Brain microvascular endothelial cell (primary cell): Measurements from ENCODE around the gene PLEKHO2.

ENCODE experiments used
- DNase-seq: peaks from one replicate; pipeline ENCODE4 v3.0.0-alpha.2; 2020
- H3K27ac ChIP-seq: fragments of 250-450 bp; sonication (Bioruptor Pico); 2 replicates; pipeline ENCODE4 v1.5.1; 2020; ENCODE audit warnings: mild to moderate bottlenecking, moderate library complexity
- H3K27me3 ChIP-seq: fragments of 250-450 bp; sonication (Bioruptor Pico); replicated peaks from 2 replicates; pipeline ENCODE4 v1.5.1; 2020; ENCODE audit warnings: mild to moderate bottlenecking
- H3K36me3 ChIP-seq: fragments of 250-450 bp; sonication (Bioruptor Pico); replicated peaks from 2 replicates; pipeline ENCODE4 v1.5.1; 2020; ENCODE audit warnings: mild to moderate bottlenecking
- H3K4me3 ChIP-seq: 2 replicates; pipeline ENCODE4 v1.5.1; 2011; ENCODE audit warnings: low read depth, mild to moderate bottlenecking, control low read depth, low read length, moderate library complexity
- in situ Hi-C: cut with HindIII; loops from 2 replicates; pipeline ENCODE4 v1.10.0; 2017; ENCODE audit warnings: low sequenced_read_pairs, low pct_ligation_motif_present
- TF ChIP-seq, protein P1 (sequence below): IDR thresholded peaks from 2 replicates; pipeline ENCODE4 v1.5.1; 2011; ENCODE audit warnings: low read depth, mild to moderate bottlenecking, moderate library complexity, low read length, control low read depth, inconsistent platforms; ENCODE audit errors: missing control alignments

PLEKHO2 gene

DNA sequence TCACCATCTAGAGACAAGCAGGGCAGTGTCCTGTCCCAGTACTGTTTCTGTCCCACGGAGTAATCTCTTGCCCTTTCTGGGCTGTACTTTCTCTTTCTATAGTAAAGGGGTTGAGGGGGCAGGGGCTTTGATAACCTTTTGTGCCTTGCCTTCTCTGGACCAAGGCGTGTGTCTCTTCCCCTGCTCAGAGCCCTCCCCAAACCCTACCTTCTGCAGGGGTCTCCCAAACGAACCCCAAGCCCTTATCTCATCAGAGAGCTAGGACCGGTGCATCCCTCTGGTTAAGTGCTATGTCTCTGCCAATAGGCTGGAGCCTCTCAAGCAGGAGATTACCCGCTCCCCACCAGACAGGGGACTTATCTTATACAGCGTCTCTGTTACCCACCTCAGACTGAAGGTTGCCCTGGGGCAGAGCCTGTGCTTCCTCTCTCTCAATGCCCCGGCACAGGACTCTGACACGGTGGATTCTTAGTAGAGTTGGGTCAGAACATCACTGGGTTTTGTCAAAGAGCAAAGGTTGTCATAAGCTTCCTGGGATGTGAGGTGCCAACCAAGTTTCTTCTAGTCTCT is 2.9 kb downstream of the PLEKHO2 start:
- Histone ChIP-seq H3K27me3 (no peaks in the 10 kb centered on the region), H3K4me3 (peak overlapping the region; percentile 15), H3K36me3 (peaks cover 3% of the 10 kb centered on the region), H3K27ac (no peak overlapping the region)
- no peak for DNase-seq
- TF ChIP-seq, protein P1, sequence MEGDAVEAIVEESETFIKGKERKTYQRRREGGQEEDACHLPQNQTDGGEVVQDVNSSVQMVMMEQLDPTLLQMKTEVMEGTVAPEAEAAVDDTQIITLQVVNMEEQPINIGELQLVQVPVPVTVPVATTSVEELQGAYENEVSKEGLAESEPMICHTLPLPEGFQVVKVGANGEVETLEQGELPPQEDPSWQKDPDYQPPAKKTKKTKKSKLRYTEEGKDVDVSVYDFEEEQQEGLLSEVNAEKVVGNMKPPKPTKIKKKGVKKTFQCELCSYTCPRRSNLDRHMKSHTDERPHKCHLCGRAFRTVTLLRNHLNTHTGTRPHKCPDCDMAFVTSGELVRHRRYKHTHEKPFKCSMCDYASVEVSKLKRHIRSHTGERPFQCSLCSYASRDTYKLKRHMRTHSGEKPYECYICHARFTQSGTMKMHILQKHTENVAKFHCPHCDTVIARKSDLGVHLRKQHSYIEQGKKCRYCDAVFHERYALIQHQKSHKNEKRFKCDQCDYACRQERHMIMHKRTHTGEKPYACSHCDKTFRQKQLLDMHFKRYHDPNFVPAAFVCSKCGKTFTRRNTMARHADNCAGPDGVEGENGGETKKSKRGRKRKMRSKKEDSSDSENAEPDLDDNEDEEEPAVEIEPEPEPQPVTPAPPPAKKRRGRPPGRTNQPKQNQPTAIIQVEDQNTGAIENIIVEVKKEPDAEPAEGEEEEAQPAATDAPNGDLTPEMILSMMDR: no peak
- in situ Hi-C loops: no loop called here

DNA sequence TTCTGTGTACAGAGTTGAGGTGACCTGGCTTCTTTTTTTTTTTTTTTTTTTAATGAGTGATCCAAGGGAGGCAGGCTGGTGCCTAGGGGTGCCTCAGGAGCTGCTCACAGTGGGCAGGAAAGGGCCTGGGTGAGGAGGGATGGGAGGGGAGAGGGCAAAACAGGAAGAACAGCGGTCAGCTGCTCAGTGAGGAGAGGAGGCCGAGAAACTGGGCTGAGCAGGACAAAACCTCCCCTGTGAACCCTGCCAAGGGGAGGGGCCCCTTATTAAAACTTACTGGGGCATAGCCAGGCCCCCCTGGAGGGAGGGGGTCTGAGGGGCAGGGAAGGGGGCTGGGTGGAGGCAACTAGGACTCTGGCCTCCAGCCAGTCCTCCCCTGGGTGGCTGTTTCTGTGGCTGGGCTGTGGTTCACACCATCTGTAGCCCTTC is 3.5 kb downstream of the PLEKHO2 start:
- in situ Hi-C loops: no loop called here
- Histone ChIP-seq H3K27ac (no peak overlapping the region), H3K4me3 (no peak overlapping the region), H3K36me3 (peaks cover 8% of the 10 kb centered on the region), H3K27me3 (no peaks in the 10 kb centered on the region)
- DNase-seq: no peak
- TF ChIP-seq, protein P1: no peak

DNA sequence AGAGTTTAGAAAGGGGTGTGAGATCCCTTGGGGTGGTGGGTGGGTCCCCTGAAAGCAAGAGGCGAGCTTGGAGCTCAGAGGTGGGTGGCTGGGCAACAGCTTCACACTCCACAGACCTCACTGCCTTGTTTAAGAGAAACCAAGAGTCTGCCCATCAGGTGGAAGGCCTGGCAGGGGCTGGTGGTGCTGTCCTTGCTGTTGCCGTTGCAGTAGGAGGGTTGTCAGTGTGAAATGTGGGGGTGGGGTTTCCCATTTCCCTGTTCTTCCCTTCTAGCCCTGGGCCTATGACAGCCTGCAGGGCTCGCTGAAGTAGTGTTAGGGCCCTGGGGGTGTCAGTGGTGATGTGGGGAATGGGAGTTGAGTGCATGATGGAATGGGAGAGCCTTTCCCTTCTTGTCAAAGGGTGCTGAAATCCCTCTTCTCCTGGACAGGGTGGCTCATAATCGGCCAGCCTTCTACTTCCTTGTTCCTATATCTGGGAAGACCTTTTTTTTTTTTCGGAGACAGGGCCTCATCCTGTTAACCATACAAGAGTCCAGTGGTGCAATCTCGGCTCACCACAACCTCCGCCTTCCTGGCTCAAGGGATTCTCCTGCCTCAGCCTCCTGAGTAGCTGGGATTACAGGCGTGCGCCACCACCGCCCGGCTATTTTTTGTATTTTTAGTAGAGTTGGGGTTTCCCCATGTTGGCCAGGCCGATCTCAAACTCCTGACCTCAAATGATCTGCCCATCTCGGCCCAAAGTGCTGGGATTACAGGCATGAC is 4.3 kb downstream of the PLEKHO2 start:
- TF ChIP-seq, protein P1: no peak
- in situ Hi-C loops: no loop called here
- DNase-seq: no peak
- Histone ChIP-seq H3K4me3 (no peak overlapping the region), H3K27me3 (no peaks in the 10 kb centered on the region), H3K27ac (no peak overlapping the region), H3K36me3 (peaks cover 16% of the 10 kb centered on the region)

DNA sequence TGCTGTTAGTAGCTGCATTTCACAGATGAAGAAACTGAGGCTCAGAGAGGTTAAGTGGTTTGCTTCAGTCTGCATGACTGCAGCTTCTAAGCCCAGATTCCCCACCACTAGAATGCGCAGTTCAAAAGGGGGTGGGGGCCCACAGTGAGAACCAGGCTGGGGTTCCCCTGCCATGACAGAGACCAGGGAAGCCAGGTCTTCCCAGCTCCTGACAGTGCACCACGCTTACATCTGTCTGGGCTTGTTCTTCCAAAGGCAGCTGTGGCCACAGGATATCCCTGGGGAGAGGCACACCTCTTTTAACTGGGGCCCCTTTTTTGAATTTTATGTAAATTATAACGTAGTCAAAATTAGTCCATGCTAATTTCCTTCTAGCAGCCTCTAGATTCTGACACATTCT is 5.3 kb downstream of the PLEKHO2 start:
- in situ Hi-C loops: no loop called here
- TF ChIP-seq, protein P1: no peak
- Histone ChIP-seq H3K27me3 (no peaks in the 10 kb centered on the region), H3K27ac (no peak overlapping the region), H3K4me3 (no peak overlapping the region), H3K36me3 (peaks cover 18% of the 10 kb centered on the region)
- no peak for DNase-seq

DNA sequence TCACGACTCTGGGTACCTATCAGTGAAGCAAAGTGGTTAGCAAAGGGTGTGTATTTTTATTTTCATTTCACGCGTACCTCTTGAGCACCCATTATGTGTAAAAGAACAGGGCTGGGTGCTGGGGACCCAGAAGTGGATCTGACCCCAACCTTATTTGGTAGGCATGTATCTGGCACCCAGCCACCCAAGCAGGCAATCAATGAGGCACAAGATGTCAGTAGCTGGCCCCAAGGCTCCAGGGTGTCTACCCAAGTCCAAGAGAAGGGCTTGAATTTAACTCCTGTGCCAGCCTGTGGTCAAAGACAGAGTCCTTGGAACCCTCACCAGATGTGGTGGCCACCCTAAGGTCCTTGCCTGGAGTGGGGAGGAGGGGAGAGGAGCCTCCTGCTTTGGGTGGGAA is 5.7 kb downstream of the PLEKHO2 start:
- no peak for DNase-seq
- Histone ChIP-seq H3K27ac (no peak overlapping the region), H3K27me3 (no peaks in the 10 kb centered on the region), H3K4me3 (no peak overlapping the region), H3K36me3 (peaks cover 18% of the 10 kb centered on the region)
- in situ Hi-C loops: no loop called here
- TF ChIP-seq, protein P1: no peak
